Amygdala (tissue), 56 donors: Measurements from ENCODE around the gene ZNF559.

ENCODE experiments used
- DNase-seq, 56 donors: peaks; one replicate each; lab custom pipeline; 2025; lab: John Stamatoyannopoulos, UW

ZNF559 gene

GRCh38 chr19:9352505-9352904 lies 28.5 kb downstream of the ZNF559 start:
- DNase-seq: no peak

- DNase-seq: no peak
These were observed 29.0 kb downstream of the ZNF559 start for GRCh38 chr19:9353011-9353410.

- no peak for DNase-seq
These were observed 30.7 kb downstream of the ZNF559 start for GRCh38 chr19:9354651-9355050.

GRCh38 chr19:9362905-9363304 lies 38.9 kb downstream of the ZNF559 start, which contains the start of gene ZNF177:
Gene ZNF177, plus strand, starts transcription at chr19:9363013. Its CDS starts 15,299 bp downstream, at chr19:9378312.
- DNase-seq: peak in 30 of 56 donors; percentile 0 to 30 (median 4)

GRCh38 chr19:9370738-9371619 lies 47.0 kb downstream of the ZNF559 start:
- no peak for DNase-seq

DNA sequence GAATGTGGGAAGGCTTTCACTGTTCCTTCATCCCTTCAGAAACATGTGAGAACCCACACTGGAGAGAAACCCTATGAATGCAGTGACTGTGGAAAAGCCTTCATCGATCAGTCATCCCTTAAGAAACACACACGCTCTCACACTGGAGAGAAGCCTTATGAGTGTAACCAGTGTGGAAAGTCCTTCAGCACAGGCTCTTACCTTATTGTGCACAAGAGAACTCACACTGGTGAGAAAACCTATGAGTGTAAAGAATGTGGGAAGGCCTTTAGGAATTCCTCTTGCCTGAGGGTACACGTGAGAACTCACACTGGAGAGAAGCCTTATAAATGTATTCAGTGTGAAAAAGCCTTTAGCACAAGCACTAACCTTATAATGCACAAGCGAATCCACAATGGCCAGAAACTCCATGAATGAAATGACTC lies 57.4 kb downstream of the ZNF559 start:
- no peak for DNase-seq
